PC-3 (cell line): Measurements from ENCODE around the gene SF1. TPM values are rescaled to one million over a fixed set of nuclear protein-coding genes. Genes with fewer than 3 reads are reported as not detected.

ENCODE experiments used
- ATAC-seq: fragments of 200-7000 bp; cut with Tn5 transposase; 2 replicates; pipeline ENCODE4 v1.9.1; 2020; ENCODE audit warnings: mild to moderate bottlenecking, moderate library complexity
- BruUV-seq: library from RNA; stranded (reverse); fragments of 400-500 nt; replicated peaks from 2 replicates; lab custom pipeline; 2021; lab: Mats Ljungman, UMichigan
- CTCF ChIA-PET: fragments of 300-600 bp; sonication (Branson Sonifier 250); formaldehyde crosslinking; loops from one replicate; lab custom pipeline; 2022; ENCODE audit warnings: antibody characterized with exemption; lab: Charles Lee
- POLR2A ChIA-PET: fragments of 300-600 bp; sonication (Branson Sonifier 250); formaldehyde crosslinking; loops from one replicate; lab custom pipeline; 2022; ENCODE audit warnings: antibody characterized with exemption; ENCODE audit not compliant: unreplicated experiment; lab: Charles Lee
- DNase-seq: peaks from one replicate; pipeline ENCODE4 v3.0.0-alpha.2; 2015
- H2AFZ ChIP-seq: fragments of 300-600 bp; sonication (generic); 2 replicates; pipeline ENCODE4 v1.6.0; 2016; ENCODE audit warnings: antibody characterized with exemption, low read length
- H3F3A ChIP-seq: fragments of 300-600 bp; sonication (generic); one replicate; pipeline ENCODE4 v1.6.0; 2017; ENCODE audit warnings: antibody characterized with exemption, low read length, control low read depth, mild to moderate bottlenecking; ENCODE audit not compliant: unreplicated experiment
- H3K27ac ChIP-seq: fragments of 300-600 bp; sonication (generic); 2 replicates; pipeline ENCODE4 v1.5.1; 2016; ENCODE audit warnings: mild to moderate bottlenecking, low read length
- H3K27me3 ChIP-seq: fragments of 300-600 bp; sonication (generic); 2 replicates; pipeline ENCODE4 v1.6.1; 2016; ENCODE audit warnings: low read length, mixed read lengths
- H3K36me3 ChIP-seq: fragments of 300-600 bp; sonication (generic); 2 replicates; pipeline ENCODE4 v1.6.1; 2016; ENCODE audit warnings: low read depth, mixed run types, low read length, mixed read lengths
- H3K4me1 ChIP-seq: fragments of 300-600 bp; sonication (generic); 2 replicates; pipeline ENCODE4 v1.5.1; 2016; ENCODE audit warnings: low read length; ENCODE audit not compliant: insufficient read depth
- H3K4me2 ChIP-seq: fragments of 300-600 bp; sonication (generic); 2 replicates; pipeline ENCODE4 v1.6.0; 2016; ENCODE audit warnings: low read length
- H3K4me3 ChIP-seq: fragments of 300-600 bp; sonication (generic); 2 replicates; pipeline ENCODE4 v1.5.1; 2016; ENCODE audit warnings: mild to moderate bottlenecking, low read length, mixed read lengths
- H3K79me2 ChIP-seq: fragments of 300-600 bp; sonication (generic); 2 replicates; pipeline ENCODE4 v1.6.1; 2017; ENCODE audit warnings: low read length, mixed read lengths
- H3K9ac ChIP-seq: fragments of 300-600 bp; sonication (generic); 2 replicates; pipeline ENCODE4 v1.6.0; 2016; ENCODE audit warnings: mild to moderate bottlenecking, low read length
- H3K9me2 ChIP-seq: fragments of 300-600 bp; sonication (generic); replicated peaks from 2 replicates; pipeline ENCODE4 v1.6.1; 2016; ENCODE audit warnings: mixed run types, low read length, mixed read lengths
- H3K9me3 ChIP-seq: fragments of 300-600 bp; sonication (generic); 2 replicates; pipeline ENCODE4 v1.6.1; 2016; ENCODE audit warnings: low read length, mixed read lengths
- H4K20me1 ChIP-seq: fragments of 300-600 bp; sonication (generic); 2 replicates; pipeline ENCODE4 v1.6.1; 2016; ENCODE audit warnings: low read length, mixed read lengths
- EZH2 ChIP-seq: fragments of 300-600 bp; sonication (generic); IDR thresholded peaks from one replicate; pipeline ENCODE4 v1.6.1; 2017; ENCODE audit warnings: antibody characterized with exemption, mild to moderate bottlenecking, low read length; ENCODE audit not compliant: unreplicated experiment
- EZH2phosphoT487 ChIP-seq: fragments of 300-600 bp; sonication (generic); IDR thresholded peaks from 2 replicates; pipeline ENCODE4 v1.6.1; 2018; ENCODE audit warnings: mild to moderate bottlenecking, antibody characterized with exemption, low read length, borderline replicate concordance
- intact Hi-C: fragments of 100-400 bp; cut with micrococcal nuclease; formaldehyde crosslinking; loops from 2 replicates; pipeline ENCODE4 v1.9.0; 2023
- total RNA-seq: library from RNA; depleted of rRNA; stranded (reverse); fragments of >200 nt; gene quantifications from 2 replicates; pipeline ENCODE4 v1.2.3, GENCODE V29; 2014
- TF ChIP-seq, protein P1 (sequence below): fragments of 300-600 bp; sonication (generic); conservative IDR thresholded peaks from 2 replicates; pipeline ENCODE4 v1.5.1; 2017; ENCODE audit warnings: antibody characterized with exemption, low read depth, mild to moderate bottlenecking, low read length

The SF1 gene
- total RNA-seq, 1 experiment from 2014 or later, result 217 TPM

DNA sequence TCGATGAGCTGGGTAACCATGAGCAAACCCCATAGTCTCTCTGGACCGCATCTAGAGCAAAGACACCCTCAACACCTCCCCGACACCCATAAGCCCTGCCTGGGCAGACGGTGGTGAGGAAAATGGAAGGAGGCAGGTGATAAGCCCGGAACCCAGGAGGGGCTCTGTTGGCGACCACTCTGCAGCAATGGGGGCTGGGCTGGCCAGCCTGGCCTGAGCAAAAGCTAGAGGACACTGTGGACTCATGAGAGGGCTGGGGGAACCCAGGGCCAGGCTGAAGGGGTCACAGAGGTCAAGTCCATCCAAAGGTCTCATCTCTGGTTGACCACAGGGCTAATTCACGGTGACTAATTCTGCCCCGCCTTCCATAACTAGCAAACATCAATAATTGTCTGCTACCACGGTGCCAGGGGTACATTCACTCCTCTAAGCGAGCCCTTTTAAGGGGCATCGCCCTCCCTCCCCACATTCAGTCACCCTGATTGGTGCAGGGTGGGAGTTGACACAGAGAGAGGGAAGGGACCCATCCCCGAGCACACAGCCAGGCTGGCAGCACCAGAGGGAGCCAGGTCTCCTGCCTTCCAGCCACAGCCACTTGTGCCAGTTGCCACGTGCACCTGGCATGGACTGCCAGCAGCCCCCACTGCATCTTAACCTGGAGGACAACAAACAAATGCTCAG, 22.5 kb downstream of the SF1 start:
- intact Hi-C loops, result no loop called here
- Histone ChIP-seq H3K9ac (no peak overlapping the region), H3K4me3 (no peak overlapping the region), H3K4me1 (no peaks in the 10 kb centered on the region), H3K27ac (no peak overlapping the region), H3F3A (no peaks in the 10 kb centered on the region), H2AFZ (no peak overlapping the region), H3K9me2 (no peaks in the 10 kb centered on the region), H3K9me3 (no peaks in the 10 kb centered on the region), H3K79me2 (no peaks in the 10 kb centered on the region), H3K36me3 (no peaks in the 10 kb centered on the region), H3K4me2 (no peak overlapping the region), H4K20me1 (no peaks in the 10 kb centered on the region), H3K27me3 (no peaks in the 10 kb centered on the region)
- ChIA-PET CTCF (no interaction called here), POLR2A (no interaction called here)
- DNase-seq (no peak), ATAC-seq (no peak)
- TF ChIP-seq EZH2 (no peak), EZH2phosphoT487 (no peak)
- TF ChIP-seq, protein P1, sequence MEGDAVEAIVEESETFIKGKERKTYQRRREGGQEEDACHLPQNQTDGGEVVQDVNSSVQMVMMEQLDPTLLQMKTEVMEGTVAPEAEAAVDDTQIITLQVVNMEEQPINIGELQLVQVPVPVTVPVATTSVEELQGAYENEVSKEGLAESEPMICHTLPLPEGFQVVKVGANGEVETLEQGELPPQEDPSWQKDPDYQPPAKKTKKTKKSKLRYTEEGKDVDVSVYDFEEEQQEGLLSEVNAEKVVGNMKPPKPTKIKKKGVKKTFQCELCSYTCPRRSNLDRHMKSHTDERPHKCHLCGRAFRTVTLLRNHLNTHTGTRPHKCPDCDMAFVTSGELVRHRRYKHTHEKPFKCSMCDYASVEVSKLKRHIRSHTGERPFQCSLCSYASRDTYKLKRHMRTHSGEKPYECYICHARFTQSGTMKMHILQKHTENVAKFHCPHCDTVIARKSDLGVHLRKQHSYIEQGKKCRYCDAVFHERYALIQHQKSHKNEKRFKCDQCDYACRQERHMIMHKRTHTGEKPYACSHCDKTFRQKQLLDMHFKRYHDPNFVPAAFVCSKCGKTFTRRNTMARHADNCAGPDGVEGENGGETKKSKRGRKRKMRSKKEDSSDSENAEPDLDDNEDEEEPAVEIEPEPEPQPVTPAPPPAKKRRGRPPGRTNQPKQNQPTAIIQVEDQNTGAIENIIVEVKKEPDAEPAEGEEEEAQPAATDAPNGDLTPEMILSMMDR, result no peak
- BruUV-seq, result no TSS peak

DNA sequence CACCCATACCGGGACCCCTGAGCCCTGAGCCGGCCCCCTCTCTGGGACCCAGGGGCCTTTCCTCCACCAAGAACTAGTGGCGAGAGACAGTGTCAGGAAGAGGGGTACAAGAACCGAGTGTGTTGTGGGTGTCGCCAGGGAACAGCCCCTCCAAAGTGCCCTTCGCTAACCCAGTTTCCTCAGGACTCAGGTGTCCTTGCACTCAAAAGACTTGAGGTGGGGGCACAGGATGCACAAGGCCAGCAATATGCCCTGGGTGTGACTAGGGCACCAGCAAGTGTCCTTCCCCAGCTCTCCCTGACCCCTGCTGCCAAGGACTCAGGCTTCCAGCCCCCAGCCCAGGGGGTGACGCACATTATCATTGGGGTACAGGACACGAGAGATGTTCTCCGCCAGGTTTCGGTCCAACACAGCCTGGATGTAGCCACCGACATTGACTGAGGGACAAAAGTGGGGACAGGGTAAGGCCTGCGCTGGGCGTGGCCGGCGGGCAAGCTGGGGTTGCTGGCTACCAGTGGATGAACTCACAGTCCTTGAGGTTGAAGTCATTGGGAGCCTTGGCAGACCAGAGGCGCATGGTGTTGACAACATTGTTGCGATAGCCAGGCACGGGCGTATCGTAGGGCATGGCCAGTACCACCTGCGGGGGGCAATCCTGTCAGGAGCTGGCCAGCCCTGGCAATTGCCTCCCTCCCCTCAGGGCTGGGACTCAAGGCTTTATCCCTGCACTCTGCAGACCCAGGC, 23.3 kb downstream of the SF1 start:
- Histone ChIP-seq H3K36me3 (no peaks in the 10 kb centered on the region), H3K79me2 (no peaks in the 10 kb centered on the region), H3K9me3 (no peaks in the 10 kb centered on the region), H3F3A (no peaks in the 10 kb centered on the region), H3K9me2 (no peaks in the 10 kb centered on the region), H3K27ac (no peak overlapping the region), H3K4me2 (no peak overlapping the region), H3K9ac (no peak overlapping the region), H3K27me3 (no peaks in the 10 kb centered on the region), H4K20me1 (no peaks in the 10 kb centered on the region), H2AFZ (no peak overlapping the region), H3K4me1 (no peaks in the 10 kb centered on the region), H3K4me3 (no peak overlapping the region)
- DNase-seq (no peak), ATAC-seq (no peak)
- ChIA-PET POLR2A (no interaction called here), CTCF (no interaction called here)
- no TSS peak for BruUV-seq
- intact Hi-C loops, result no loop called here
- TF ChIP-seq, protein P1, result no peak
- no peak for TF ChIP-seq EZH2phosphoT487
- no peak for TF ChIP-seq EZH2
